MG63 (cell line): ENCODE measurements around the gene HABP2. TPM values are rescaled to one million over a fixed set of nuclear protein-coding genes. Genes with fewer than 3 reads are reported as not detected.

Experiments used
- DNase-seq: peaks from one replicate; pipeline ENCODE4 v3.0.0-alpha.2; 2020
- H3K27me3 ChIP-seq: fragments of 250-450 bp; sonication (Bioruptor Pico); 2 replicates; pipeline ENCODE4 v1.5.1; 2020; ENCODE audit warnings: mild to moderate bottlenecking, moderate library complexity
- H3K36me3 ChIP-seq: fragments of 250-450 bp; sonication (Bioruptor Pico); 2 replicates; pipeline ENCODE4 v1.5.1; 2020; ENCODE audit warnings: mild to moderate bottlenecking, moderate library complexity
- H3K4me3 ChIP-seq: fragments of 250-450 bp; sonication (Bioruptor Pico); 2 replicates; pipeline ENCODE4 v1.5.1; 2020; ENCODE audit warnings: mild to moderate bottlenecking, moderate library complexity
- H3K9me3 ChIP-seq: fragments of 250-450 bp; sonication (Bioruptor Pico); 2 replicates; pipeline ENCODE4 v1.5.1; 2020; ENCODE audit warnings: mild to moderate bottlenecking, moderate library complexity
- total RNA-seq: library from RNA; depleted of rRNA; stranded (reverse); fragments of >200 nt; shearing (Covaris generic); gene quantifications from 2 replicates; pipeline ENCODE4 v1.2.3, GENCODE V29; 2014; ENCODE audit warnings: low replicate concordance; rRNA removed

HABP2 gene
- total RNA-seq, 1 experiment from 2014 or later, result not detected

DNA sequence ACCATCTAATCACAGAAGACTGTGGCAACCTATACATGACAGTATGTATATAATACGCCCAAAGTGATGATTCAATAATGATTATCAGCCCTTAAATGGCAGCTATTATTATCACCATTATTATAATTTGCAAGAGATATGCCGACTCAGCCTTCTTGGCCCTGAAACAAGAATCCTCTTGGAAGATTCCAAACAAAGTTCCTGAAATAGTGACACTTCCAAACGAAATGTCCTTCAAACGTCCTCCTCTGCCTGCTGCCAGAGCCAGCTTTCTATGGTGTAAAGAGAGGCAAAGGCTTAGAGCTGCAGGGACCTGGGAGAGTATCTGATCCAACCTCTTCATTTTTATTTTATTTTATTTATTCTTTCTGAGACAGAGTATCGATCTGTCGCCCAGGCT is 75.0 kb downstream of the HABP2 start:
- Histone ChIP-seq H3K4me3 (no peak overlapping the region), H3K9me3 (no peaks in the 10 kb centered on the region), H3K36me3 (no peaks in the 10 kb centered on the region), H3K27me3 (peaks cover 4% of the 10 kb centered on the region; the same call in 1 of the 2 replicates)
- no peak for DNase-seq

DNA sequence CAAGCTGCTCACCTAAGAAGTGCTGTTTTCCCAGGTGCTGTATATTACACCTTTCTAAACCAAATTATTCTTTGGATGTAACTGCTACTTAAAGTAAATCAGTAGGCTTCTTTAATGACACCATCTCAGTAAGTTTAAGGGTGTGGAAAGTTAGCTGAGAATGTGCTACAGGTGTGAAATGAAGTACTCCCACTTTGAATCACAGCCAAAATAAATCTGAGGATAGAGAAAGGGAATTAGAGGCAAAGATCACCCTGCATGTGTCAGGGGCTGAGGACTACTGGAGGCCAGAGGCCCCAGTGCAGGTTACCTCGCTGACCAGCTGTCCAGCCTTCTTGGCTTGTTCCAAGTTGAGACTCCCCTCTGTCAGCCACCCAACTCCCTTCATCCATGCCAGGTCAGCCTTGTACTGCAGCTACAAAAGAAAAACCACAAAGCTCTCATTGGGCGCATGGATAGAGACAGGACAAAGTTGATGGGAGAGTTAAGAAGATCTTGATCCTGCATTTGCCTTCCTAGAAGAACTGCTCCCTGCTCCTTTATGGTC is 75.8 kb downstream of the HABP2 start:
- Histone ChIP-seq H3K36me3 (no peaks in the 10 kb centered on the region), H3K27me3 (peaks cover 2% of the 10 kb centered on the region; the same call in 1 of the 2 replicates), H3K4me3 (no peak overlapping the region), H3K9me3 (no peaks in the 10 kb centered on the region)
- DNase-seq, result no peak

- no peaks in the 10 kb centered on the region for H3K9me3 ChIP-seq
- DNase-seq, result no peak
- 0 out of 2 replicates have a peak, but pooled peaks cover 2% of the 10 kb centered on the region for H3K27me3 ChIP-seq
- no peak overlapping the region for H3K4me3 ChIP-seq
- H3K36me3 ChIP-seq, result no peaks in the 10 kb centered on the region
These were observed 78.2 kb downstream of the HABP2 start for GRCh38 chr10:113630929-113631533.

DNA sequence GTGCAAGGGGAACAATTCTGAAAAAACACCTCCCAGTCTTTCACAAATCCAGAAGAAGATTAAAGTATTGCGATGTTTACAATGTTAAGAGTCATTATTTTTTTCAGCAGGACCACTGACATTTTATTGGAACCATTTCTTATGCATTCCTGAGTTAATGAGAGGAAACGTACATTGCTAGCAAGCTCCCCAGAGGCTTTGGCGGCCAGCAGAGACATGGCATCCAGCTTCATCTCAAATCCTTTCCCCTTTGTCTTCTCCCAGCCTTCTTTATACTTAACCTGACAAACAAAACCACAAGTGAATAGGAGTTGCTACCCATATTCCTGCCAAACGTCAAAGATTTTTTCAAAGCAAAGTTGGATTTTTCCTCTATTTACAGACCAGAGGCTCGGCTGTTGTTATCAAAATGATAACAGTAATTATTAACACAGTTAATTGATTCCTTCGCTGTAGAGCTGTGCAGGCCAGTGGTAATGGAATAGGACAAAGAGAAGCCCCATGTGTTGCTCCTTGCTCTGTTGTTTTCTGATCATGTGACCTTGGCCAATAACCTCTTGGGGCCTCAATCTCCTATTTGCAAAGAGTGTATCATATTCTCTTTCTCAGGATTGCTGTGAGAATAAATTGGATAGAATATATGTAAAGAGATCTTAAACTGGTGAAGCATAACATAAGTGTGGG is 79.0 kb downstream of the HABP2 start:
- DNase-seq, result no peak
- Histone ChIP-seq H3K36me3 (no peaks in the 10 kb centered on the region), H3K27me3 (0 out of 2 replicates have a peak, but pooled peaks cover 2% of the 10 kb centered on the region), H3K4me3 (no peak overlapping the region), H3K9me3 (no peaks in the 10 kb centered on the region)

Other genes starting within 250 kb of the HABP2 start
- not detected in 2 replicates for gene NRAP, start 111.0 kb downstream of the HABP2 start, total RNA-seq
- 30.7 and 48.5 TPM in 2 replicates for gene CASP7, start 126.9 kb downstream of the HABP2 start, total RNA-seq
- not detected in 2 replicates for gene PLEKHS1, start 198.6 kb downstream of the HABP2 start, total RNA-seq